ENCODE results near the gene LRRC75A. TPM values are rescaled to one million over a fixed set of nuclear protein-coding genes. Genes with fewer than 3 reads are reported as not detected.

The LRRC75A gene
- total RNA-seq, 1 donor from 2014 or later, result 2.5 TPM

GRCh38 chr17:16513873-16514272 is 21.9 kb upstream of the LRRC75A start:
- H3K4me3 ChIP-seq, result no peak overlapping the region
- ATAC-seq (peak; percentile 31), DNase-seq (no peak)
- TF ChIP-seq CTCF (IDR thresholded peaks at IDR 0.05), result no peak
- H3K9me3 ChIP-seq, result no peaks in the 10 kb centered on the region
- no peaks in the 10 kb centered on the region for H3K36me3 ChIP-seq
- intact Hi-C loops (cut with DNase I), result no loop called here
- H3K27me3 ChIP-seq, result peaks cover 6% of the 10 kb centered on the region
- H3K27ac ChIP-seq, result no peak overlapping the region
- no peaks in the 10 kb centered on the region for H3K4me1 ChIP-seq

GRCh38 chr17:16512011-16512410 is 20.0 kb upstream of the LRRC75A start:
- ATAC-seq, result no peak
- intact Hi-C loops (cut with DNase I), result no loop called here
- no peak for TF ChIP-seq CTCF (IDR thresholded peaks at IDR 0.05)

GRCh38 chr17:16511593-16511992 is 19.6 kb upstream of the LRRC75A start:
- no peak overlapping the region for H3K27ac ChIP-seq
- intact Hi-C loops (cut with DNase I), result no loop called here
- H3K4me3 ChIP-seq, result no peak overlapping the region
- H3K27me3 ChIP-seq, result peaks cover 6% of the 10 kb centered on the region
- no peaks in the 10 kb centered on the region for H3K9me3 ChIP-seq
- TF ChIP-seq CTCF (IDR thresholded peaks at IDR 0.05), result no peak
- no peaks in the 10 kb centered on the region for H3K36me3 ChIP-seq
- no peaks in the 10 kb centered on the region for H3K4me1 ChIP-seq
- ATAC-seq (no peak), DNase-seq (no peak)

More at GRCh38 chr17:16512011-16512410, 20.0 kb upstream of the LRRC75A start:
- H3K9me3 ChIP-seq, result no peaks in the 10 kb centered on the region
- no peaks in the 10 kb centered on the region for H3K36me3 ChIP-seq
- DNase-seq, result no peak
- H3K4me3 ChIP-seq, result no peak overlapping the region
- no peak overlapping the region for H3K27ac ChIP-seq
- H3K4me1 ChIP-seq, result no peaks in the 10 kb centered on the region
- peaks cover 6% of the 10 kb centered on the region for H3K27me3 ChIP-seq

GRCh38 chr17:16507918-16508533 is 16.0 kb upstream of the LRRC75A start:
- H3K36me3 ChIP-seq, result no peaks in the 10 kb centered on the region
- intact Hi-C loops (cut with DNase I), result no loop called here
- DNase-seq, result no peak
- ATAC-seq, result peak; percentile 55
- TF ChIP-seq CTCF (IDR thresholded peaks at IDR 0.05), result no peak
- no peaks in the 10 kb centered on the region for H3K27me3 ChIP-seq
- H3K9me3 ChIP-seq, result no peaks in the 10 kb centered on the region
- H3K27ac ChIP-seq, result no peak overlapping the region
- no peak overlapping the region for H3K4me3 ChIP-seq
- no peaks in the 10 kb centered on the region for H3K4me1 ChIP-seq

- no peak for DNase-seq
- no peaks in the 10 kb centered on the region for H3K4me1 ChIP-seq
- intact Hi-C loops (cut with DNase I), result no loop called here
- no peaks in the 10 kb centered on the region for H3K9me3 ChIP-seq
- H3K27ac ChIP-seq, result no peak overlapping the region
- H3K27me3 ChIP-seq, result no peaks in the 10 kb centered on the region
- TF ChIP-seq CTCF (IDR thresholded peaks at IDR 0.05), result no peak
- no peaks in the 10 kb centered on the region for H3K36me3 ChIP-seq
- no peak overlapping the region for H3K4me3 ChIP-seq
- no peak for ATAC-seq
Measured at GRCh38 chr17:16506188-16506587, 14.2 kb upstream of the LRRC75A start.

GRCh38 chr17:16504984-16505383 is 13.0 kb upstream of the LRRC75A start:
- H3K27ac ChIP-seq, result no peak overlapping the region
- intact Hi-C loops (cut with DNase I), result no loop called here
- no peak for TF ChIP-seq CTCF (IDR thresholded peaks at IDR 0.05)
- H3K36me3 ChIP-seq, result no peaks in the 10 kb centered on the region
- DNase-seq (no peak), ATAC-seq (no peak)
- no peaks in the 10 kb centered on the region for H3K9me3 ChIP-seq
- H3K4me3 ChIP-seq, result no peak overlapping the region
- H3K27me3 ChIP-seq, result no peaks in the 10 kb centered on the region
- no peaks in the 10 kb centered on the region for H3K4me1 ChIP-seq

All from upper lobe of right lung (tissue), 1 donor.